Measurements from ENCODE around the gene SLF1. TPM values are rescaled to one million over a fixed set of nuclear protein-coding genes. Genes with fewer than 3 reads are reported as not detected.

The SLF1 gene
- total and polyA plus RNA-seq, 4 experiments from 2014 or later: 4.3 to 16.5 (median 13.2) TPM

GRCh38 chr5:94705427-94705826, 87.0 kb downstream of the SLF1 start:
- Histone ChIP-seq H3K4me1 (ENCODE audit: insufficient read depth, low read length) (no peaks in the 10 kb centered on the region), H3K4me3 (ENCODE audit: low read length in 2 of 2) (no peak overlapping the region), H3K27me3 (ENCODE audit: insufficient read depth, low read length) (no peaks in the 10 kb centered on the region), H3K36me3 (ENCODE audit: insufficient read depth, low read length) (no peaks in the 10 kb centered on the region), H3K9me3 (ENCODE audit: control insufficient read depth in 1 of 2, low read length in 2 of 2) (no peaks in the 10 kb centered on the region), H3K27ac (ENCODE audit: low read depth, low read length) (no peak overlapping the region)
- Mint-ChIP-seq H3K4me3 (no peak overlapping the region), H3K4me1 (peaks cover 0 to 3% (median 1%) of the 10 kb centered on the region in 4 donors), H3K36me3 (peaks cover 25 to 28% of the 10 kb centered on the region in 2 donors), H3K27me3 (no peaks in the 10 kb centered on the region), H3K9me3 (no peaks in the 10 kb centered on the region), H3K27ac (no peak overlapping the region)
- no peak for DNase-seq
- ChIA-PET CTCF (ENCODE audit: partially characterized antibody) (no interaction called here), POLR2A (ENCODE audit: partially characterized antibody) (no interaction called here)
- intact Hi-C loops (cut with micrococcal nuclease): no loop called here

GRCh38 chr5:94707359-94707758, 88.9 kb downstream of the SLF1 start:
- Mint-ChIP-seq H3K27ac (peak overlapping the region in 1 of 7 donors; percentile 15), H3K4me1 (no peaks in the 10 kb centered on the region), H3K36me3 (peaks cover 34 to 39% of the 10 kb centered on the region in 2 donors), H3K27me3 (no peaks in the 10 kb centered on the region), H3K9me3 (no peaks in the 10 kb centered on the region), H3K4me3 (no peak overlapping the region)
- Histone ChIP-seq H3K27me3 (ENCODE audit: insufficient read depth, low read length) (no peaks in the 10 kb centered on the region), H3K4me1 (ENCODE audit: insufficient read depth, low read length) (no peaks in the 10 kb centered on the region), H3K4me3 (ENCODE audit: low read length in 2 of 2) (no peak overlapping the region), H3K9me3 (ENCODE audit: control insufficient read depth in 1 of 2, low read length in 2 of 2) (no peaks in the 10 kb centered on the region), H3K36me3 (ENCODE audit: insufficient read depth, low read length) (peaks cover 3% of the 10 kb centered on the region), H3K27ac (ENCODE audit: low read depth, low read length) (no peak overlapping the region)
- POLR2A ChIA-PET (ENCODE audit: partially characterized antibody): no interaction called here
- no peak for DNase-seq
- intact Hi-C loops (cut with micrococcal nuclease): no loop called here
- CTCF ChIA-PET (ENCODE audit: partially characterized antibody): interaction anchor here (1.5 kb wide), 1 partner anchor 183 kb away, joined by 5 read pairs; no protein-coding TSS in a partner anchor

GRCh38 chr5:94709277-94709676, 90.8 kb downstream of the SLF1 start:
- Mint-ChIP-seq H3K4me1 (no peaks in the 10 kb centered on the region), H3K36me3 (peaks cover 38 to 44% of the 10 kb centered on the region in 2 donors), H3K4me3 (no peak overlapping the region), H3K9me3 (no peaks in the 10 kb centered on the region), H3K27ac (peak overlapping the region in 1 of 7 donors; percentile 50), H3K27me3 (no peaks in the 10 kb centered on the region)
- no peak for DNase-seq
- ChIA-PET POLR2A (ENCODE audit: partially characterized antibody) (no interaction called here), CTCF (ENCODE audit: partially characterized antibody) (no interaction called here)
- H3K27ac ChIP-seq (ENCODE audit: low read depth, low read length): no peak overlapping the region
- no peaks in the 10 kb centered on the region for H3K9me3 ChIP-seq (ENCODE audit: control insufficient read depth in 1 of 2, low read length in 2 of 2)
- no peaks in the 10 kb centered on the region for H3K4me1 ChIP-seq (ENCODE audit: insufficient read depth, low read length)
- H3K36me3 ChIP-seq (ENCODE audit: insufficient read depth, low read length): peaks cover 3% of the 10 kb centered on the region
- H3K27me3 ChIP-seq (ENCODE audit: insufficient read depth, low read length): no peaks in the 10 kb centered on the region
- intact Hi-C loops (cut with micrococcal nuclease): no loop called here
- H3K4me3 ChIP-seq (ENCODE audit: low read length in 2 of 2): no peak overlapping the region

GRCh38 chr5:94711785-94712184, 93.3 kb downstream of the SLF1 start:
- Mint-ChIP-seq H3K4me1 (no peaks in the 10 kb centered on the region), H3K27ac (no peak overlapping the region), H3K4me3 (no peak overlapping the region), H3K9me3 (no peaks in the 10 kb centered on the region), H3K36me3 (peaks cover 38 to 44% of the 10 kb centered on the region in 2 donors), H3K27me3 (no peaks in the 10 kb centered on the region)
- Histone ChIP-seq H3K27ac (ENCODE audit: low read depth, low read length) (no peak overlapping the region), H3K27me3 (ENCODE audit: insufficient read depth, low read length) (no peaks in the 10 kb centered on the region), H3K36me3 (ENCODE audit: insufficient read depth, low read length) (peaks cover 3% of the 10 kb centered on the region), H3K4me1 (ENCODE audit: insufficient read depth, low read length) (no peaks in the 10 kb centered on the region), H3K9me3 (ENCODE audit: control insufficient read depth in 1 of 2, low read length in 2 of 2) (no peaks in the 10 kb centered on the region), H3K4me3 (ENCODE audit: low read length in 2 of 2) (no peak overlapping the region)
- POLR2A ChIA-PET (ENCODE audit: partially characterized antibody): no interaction called here
- DNase-seq: no peak
- intact Hi-C loops (cut with micrococcal nuclease): no loop called here
- CTCF ChIA-PET (ENCODE audit: partially characterized antibody): no interaction called here

GRCh38 chr5:94715768-94716167, 97.3 kb downstream of the SLF1 start:
- ChIA-PET CTCF (ENCODE audit: partially characterized antibody) (interaction anchor here (0.7 kb wide), 1 partner anchor 191 kb away, joined by 3 read pairs; no protein-coding TSS in a partner anchor), POLR2A (ENCODE audit: partially characterized antibody) (no interaction called here)
- intact Hi-C loops (cut with micrococcal nuclease): no loop called here
- no peak overlapping the region for H3K4me3 Mint-ChIP-seq
- no peak overlapping the region for H3K27ac ChIP-seq (ENCODE audit: low read depth, low read length)
- H3K4me1 Mint-ChIP-seq: no peaks in the 10 kb centered on the region
- peaks cover 12 to 19% of the 10 kb centered on the region in 2 donors for H3K36me3 Mint-ChIP-seq
- H3K9me3 ChIP-seq (ENCODE audit: control insufficient read depth in 1 of 2, low read length in 2 of 2): no peaks in the 10 kb centered on the region
- H3K27me3 Mint-ChIP-seq: peaks cover 0 to 1% of the 10 kb centered on the region in 2 donors
- no peak overlapping the region for H3K4me3 ChIP-seq (ENCODE audit: low read length in 2 of 2)
- H3K4me1 ChIP-seq (ENCODE audit: insufficient read depth, low read length): no peaks in the 10 kb centered on the region
- no peak overlapping the region for H3K27ac Mint-ChIP-seq
- H3K36me3 ChIP-seq (ENCODE audit: insufficient read depth, low read length): peaks cover 3% of the 10 kb centered on the region
- peaks cover 0 to 2% (median 0%) of the 10 kb centered on the region in 8 donors for H3K9me3 Mint-ChIP-seq
- no peaks in the 10 kb centered on the region for H3K27me3 ChIP-seq (ENCODE audit: insufficient read depth, low read length)
- no peak for DNase-seq

GRCh38 chr5:94725142-94725541, 106.7 kb downstream of the SLF1 start:
- ChIA-PET POLR2A (ENCODE audit: partially characterized antibody) (no interaction called here), CTCF (ENCODE audit: partially characterized antibody) (interaction anchor here (0.8 to 1.0 kb wide), 2 partner anchors 11 to 13 kb away, joined by 3 read pairs; no protein-coding TSS in a partner anchor)
- no peaks in the 10 kb centered on the region for H3K36me3 Mint-ChIP-seq
- no peak overlapping the region for H3K27ac Mint-ChIP-seq
- no peaks in the 10 kb centered on the region for H3K9me3 ChIP-seq (ENCODE audit: control insufficient read depth in 1 of 2, low read length in 2 of 2)
- H3K4me1 Mint-ChIP-seq: no peaks in the 10 kb centered on the region
- H3K27ac ChIP-seq (ENCODE audit: low read depth, low read length): no peak overlapping the region
- H3K4me3 Mint-ChIP-seq: no peak overlapping the region
- no peaks in the 10 kb centered on the region for H3K4me1 ChIP-seq (ENCODE audit: insufficient read depth, low read length)
- intact Hi-C loops (cut with micrococcal nuclease): no loop called here
- H3K36me3 ChIP-seq (ENCODE audit: insufficient read depth, low read length): no peaks in the 10 kb centered on the region
- no peaks in the 10 kb centered on the region for H3K9me3 Mint-ChIP-seq
- no peak overlapping the region for H3K4me3 ChIP-seq (ENCODE audit: low read length in 2 of 2)
- H3K27me3 ChIP-seq (ENCODE audit: insufficient read depth, low read length): no peaks in the 10 kb centered on the region
- no peak for DNase-seq
- no peaks in the 10 kb centered on the region for H3K27me3 Mint-ChIP-seq

GRCh38 chr5:94731471-94731870, 113.0 kb downstream of the SLF1 start:
- Histone ChIP-seq H3K9me3 (ENCODE audit: control insufficient read depth in 1 of 2, low read length in 2 of 2) (no peaks in the 10 kb centered on the region), H3K4me3 (ENCODE audit: low read length in 2 of 2) (no peak overlapping the region), H3K4me1 (ENCODE audit: insufficient read depth, low read length) (no peaks in the 10 kb centered on the region), H3K27ac (ENCODE audit: low read depth, low read length) (no peak overlapping the region), H3K36me3 (ENCODE audit: insufficient read depth, low read length) (no peaks in the 10 kb centered on the region), H3K27me3 (ENCODE audit: insufficient read depth, low read length) (no peaks in the 10 kb centered on the region)
- intact Hi-C loops (cut with micrococcal nuclease): no loop called here
- POLR2A ChIA-PET (ENCODE audit: partially characterized antibody): no interaction called here
- Mint-ChIP-seq H3K36me3 (no peaks in the 10 kb centered on the region), H3K4me1 (peaks cover 0 to 4% (median 2%) of the 10 kb centered on the region in 4 donors), H3K27me3 (no peaks in the 10 kb centered on the region), H3K4me3 (no peak overlapping the region), H3K9me3 (no peaks in the 10 kb centered on the region), H3K27ac (no peak overlapping the region)
- CTCF ChIA-PET (ENCODE audit: partially characterized antibody): interaction anchor here (1.1 kb wide), 1 partner anchor 206 kb away, joined by 4 read pairs; no protein-coding TSS in a partner anchor
- DNase-seq: no peak

- no peaks in the 10 kb centered on the region for H3K4me1 ChIP-seq (ENCODE audit: insufficient read depth, low read length)
- no peak overlapping the region for H3K27ac ChIP-seq (ENCODE audit: low read depth, low read length)
- Mint-ChIP-seq H3K36me3 (no peaks in the 10 kb centered on the region), H3K27me3 (no peaks in the 10 kb centered on the region), H3K9me3 (no peaks in the 10 kb centered on the region), H3K27ac (no peak overlapping the region), H3K4me3 (no peak overlapping the region), H3K4me1 (no peaks in the 10 kb centered on the region)
- ChIA-PET CTCF (ENCODE audit: partially characterized antibody) (interaction anchor here (0.7 to 4.5 kb wide), 6 partner anchors 10 to 213 kb away, joined by 3 to 74 read pairs (median 8); no protein-coding TSS in a partner anchor), POLR2A (ENCODE audit: partially characterized antibody) (no interaction called here)
- no peaks in the 10 kb centered on the region for H3K27me3 ChIP-seq (ENCODE audit: insufficient read depth, low read length)
- DNase-seq: no peak
- no peaks in the 10 kb centered on the region for H3K36me3 ChIP-seq (ENCODE audit: insufficient read depth, low read length)
- H3K9me3 ChIP-seq (ENCODE audit: control insufficient read depth in 1 of 2, low read length in 2 of 2): no peaks in the 10 kb centered on the region
- intact Hi-C loops (cut with micrococcal nuclease): no loop called here
- H3K4me3 ChIP-seq (ENCODE audit: low read length in 2 of 2): no peak overlapping the region
These were observed 118.0 kb downstream of the SLF1 start for GRCh38 chr5:94736498-94736897.
